Epithelial cell of proximal tubule (primary cell): Measurements from ENCODE around the gene PRR20G. TPM values are rescaled to one million over a fixed set of nuclear protein-coding genes. Genes with fewer than 3 reads are reported as not detected.

ENCODE experiments used
- DNase-seq: peaks from one replicate; pipeline ENCODE4 v3.0.0-alpha.2; 2011; ENCODE audit warnings: low read depth
- H3K4me3 ChIP-seq: 2 replicates; pipeline ENCODE4 v1.5.1; 2011; ENCODE audit warnings: low read depth, mild to moderate bottlenecking, low read length
- total RNA-seq: library from RNA; depleted of rRNA; stranded (reverse); fragments of >200 nt; gene quantifications from 2 replicates; pipeline ENCODE4 v1.2.3, GENCODE V29; 2015
- TF ChIP-seq, protein P1 (sequence below): conservative IDR thresholded peaks from 2 replicates; pipeline ENCODE4 v1.5.1; 2012; ENCODE audit warnings: low read depth, mild to moderate bottlenecking, low read length

Gene PRR20G
- total RNA-seq, 1 donor from 2014 or later = not detected

DNA sequence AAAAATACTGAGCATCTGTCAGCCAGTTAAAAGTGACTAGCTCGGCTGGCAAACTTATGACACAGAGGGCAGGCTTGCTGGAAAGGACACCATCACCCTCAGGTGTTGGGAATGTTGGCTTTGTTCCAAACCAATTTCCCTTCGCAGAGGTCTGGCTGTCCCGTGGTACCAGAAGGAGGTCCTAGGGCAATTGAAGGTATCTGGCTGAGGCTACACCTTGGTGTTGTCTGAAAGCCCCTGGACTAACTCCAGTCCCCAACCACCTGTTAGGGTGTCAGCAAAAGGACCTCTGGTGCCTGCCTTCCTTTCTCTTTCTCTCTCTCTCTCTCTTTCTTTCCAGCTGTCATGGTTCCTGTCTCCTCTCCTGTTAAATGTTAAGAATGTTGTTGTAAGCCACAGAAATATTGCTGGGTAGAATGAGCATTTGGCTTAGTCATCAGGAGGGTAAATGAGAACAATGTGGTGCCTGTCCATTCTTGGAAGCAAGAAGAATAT, 12.5 kb downstream of the PRR20G start:
- H3K4me3 ChIP-seq = no peak overlapping the region
- peak; percentile 90 for DNase-seq
- TF ChIP-seq, protein P1, sequence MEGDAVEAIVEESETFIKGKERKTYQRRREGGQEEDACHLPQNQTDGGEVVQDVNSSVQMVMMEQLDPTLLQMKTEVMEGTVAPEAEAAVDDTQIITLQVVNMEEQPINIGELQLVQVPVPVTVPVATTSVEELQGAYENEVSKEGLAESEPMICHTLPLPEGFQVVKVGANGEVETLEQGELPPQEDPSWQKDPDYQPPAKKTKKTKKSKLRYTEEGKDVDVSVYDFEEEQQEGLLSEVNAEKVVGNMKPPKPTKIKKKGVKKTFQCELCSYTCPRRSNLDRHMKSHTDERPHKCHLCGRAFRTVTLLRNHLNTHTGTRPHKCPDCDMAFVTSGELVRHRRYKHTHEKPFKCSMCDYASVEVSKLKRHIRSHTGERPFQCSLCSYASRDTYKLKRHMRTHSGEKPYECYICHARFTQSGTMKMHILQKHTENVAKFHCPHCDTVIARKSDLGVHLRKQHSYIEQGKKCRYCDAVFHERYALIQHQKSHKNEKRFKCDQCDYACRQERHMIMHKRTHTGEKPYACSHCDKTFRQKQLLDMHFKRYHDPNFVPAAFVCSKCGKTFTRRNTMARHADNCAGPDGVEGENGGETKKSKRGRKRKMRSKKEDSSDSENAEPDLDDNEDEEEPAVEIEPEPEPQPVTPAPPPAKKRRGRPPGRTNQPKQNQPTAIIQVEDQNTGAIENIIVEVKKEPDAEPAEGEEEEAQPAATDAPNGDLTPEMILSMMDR = no peak

DNA sequence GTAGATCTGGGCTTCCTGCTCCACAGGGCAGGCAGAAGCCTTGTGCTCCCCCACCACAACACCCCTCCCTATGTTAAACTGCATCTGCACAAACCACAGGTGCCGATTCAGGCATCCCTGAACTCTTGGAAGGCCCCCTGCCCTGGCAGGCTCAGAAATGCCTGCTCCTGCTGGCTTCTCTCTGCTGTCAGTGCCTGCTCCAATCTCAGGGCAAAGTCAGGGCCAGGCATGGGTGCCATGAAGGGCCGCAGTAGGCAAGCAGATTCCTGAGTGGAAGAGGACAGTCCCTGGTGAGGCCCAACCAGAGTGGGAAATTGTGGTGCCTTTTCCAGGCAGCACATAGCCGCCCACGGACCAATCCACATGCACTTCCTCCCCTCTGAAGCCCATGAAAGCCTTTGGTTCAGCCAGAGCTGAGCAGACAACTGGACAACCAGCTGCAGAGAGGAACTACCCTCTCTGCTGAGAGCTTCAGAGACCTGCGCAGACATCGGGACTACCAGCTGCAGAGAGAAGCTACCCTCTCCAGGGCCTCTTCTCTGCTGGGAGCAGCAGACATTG, 13.6 kb downstream of the PRR20G start:
- H3K4me3 ChIP-seq = no peak overlapping the region
- TF ChIP-seq, protein P1 = no peak

DNA sequence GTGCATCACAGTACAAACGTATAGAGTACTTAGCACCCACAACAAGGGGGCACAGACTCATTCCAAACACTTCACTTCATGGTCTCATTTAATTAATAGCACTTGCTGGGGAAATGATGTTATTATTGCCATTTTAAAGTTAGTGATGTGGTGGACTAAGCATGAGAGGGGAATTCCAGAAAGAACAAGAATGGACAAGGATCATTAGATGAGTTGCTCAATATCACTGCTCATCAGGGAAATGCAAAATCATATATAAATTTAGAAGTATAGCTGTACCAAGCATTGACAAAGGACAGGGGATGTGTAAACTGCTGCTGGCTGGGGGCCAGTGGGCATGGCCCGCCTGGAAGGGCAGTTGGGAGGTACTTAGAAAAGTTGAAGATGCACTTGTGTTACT, 14.6 kb downstream of the PRR20G start:
- H3K4me3 ChIP-seq = no peak overlapping the region
- no peak for DNase-seq
- TF ChIP-seq, protein P1 = no peak

More for the DNA sequence above, 13.6 kb downstream of the PRR20G start:
- no peak for DNase-seq

DNA sequence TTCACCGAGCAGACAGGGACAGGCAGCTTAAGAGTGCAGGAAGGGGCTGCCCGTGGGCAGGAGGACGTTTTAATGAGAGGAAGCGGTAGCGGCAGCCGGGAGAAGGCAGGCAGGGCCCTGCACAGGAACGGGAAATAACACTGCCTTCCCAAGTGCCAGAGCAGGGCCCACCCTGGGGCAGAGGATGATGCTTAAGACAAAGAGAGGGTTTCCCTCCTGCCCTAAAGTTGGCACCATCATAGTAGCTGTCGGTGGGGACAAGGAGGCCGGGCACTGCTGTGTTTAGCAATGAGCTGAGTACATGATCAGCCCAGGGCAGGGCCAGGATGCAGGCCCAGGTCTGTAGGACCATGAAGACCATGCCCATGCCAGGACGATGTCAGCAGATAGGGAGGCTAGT, 21.7 kb downstream of the PRR20G start:
- TF ChIP-seq, protein P1 = no peak
- DNase-seq = no peak
- H3K4me3 ChIP-seq = no peak overlapping the region

DNA sequence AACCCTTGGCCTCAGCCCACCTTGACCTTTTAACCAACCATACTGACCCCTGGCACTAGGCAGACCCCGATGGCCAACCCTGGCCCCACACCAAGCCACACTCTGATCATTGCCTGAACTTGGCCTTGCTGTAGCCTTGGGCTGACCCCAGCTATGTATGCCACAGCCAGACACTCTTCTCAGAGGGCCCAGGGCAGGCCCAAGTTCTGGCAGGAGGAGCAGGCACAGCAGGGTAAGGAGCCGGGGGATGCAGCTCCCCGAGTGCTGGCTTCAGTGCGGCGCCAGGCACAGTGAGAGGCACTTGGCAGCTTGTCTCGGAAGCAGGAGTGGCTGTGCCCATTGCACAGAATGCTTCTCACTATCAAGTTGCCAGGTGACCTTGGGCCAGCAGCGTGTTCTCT, 22.3 kb downstream of the PRR20G start:
- DNase-seq = no peak
- no peak overlapping the region for H3K4me3 ChIP-seq
- TF ChIP-seq, protein P1 = no peak

DNA sequence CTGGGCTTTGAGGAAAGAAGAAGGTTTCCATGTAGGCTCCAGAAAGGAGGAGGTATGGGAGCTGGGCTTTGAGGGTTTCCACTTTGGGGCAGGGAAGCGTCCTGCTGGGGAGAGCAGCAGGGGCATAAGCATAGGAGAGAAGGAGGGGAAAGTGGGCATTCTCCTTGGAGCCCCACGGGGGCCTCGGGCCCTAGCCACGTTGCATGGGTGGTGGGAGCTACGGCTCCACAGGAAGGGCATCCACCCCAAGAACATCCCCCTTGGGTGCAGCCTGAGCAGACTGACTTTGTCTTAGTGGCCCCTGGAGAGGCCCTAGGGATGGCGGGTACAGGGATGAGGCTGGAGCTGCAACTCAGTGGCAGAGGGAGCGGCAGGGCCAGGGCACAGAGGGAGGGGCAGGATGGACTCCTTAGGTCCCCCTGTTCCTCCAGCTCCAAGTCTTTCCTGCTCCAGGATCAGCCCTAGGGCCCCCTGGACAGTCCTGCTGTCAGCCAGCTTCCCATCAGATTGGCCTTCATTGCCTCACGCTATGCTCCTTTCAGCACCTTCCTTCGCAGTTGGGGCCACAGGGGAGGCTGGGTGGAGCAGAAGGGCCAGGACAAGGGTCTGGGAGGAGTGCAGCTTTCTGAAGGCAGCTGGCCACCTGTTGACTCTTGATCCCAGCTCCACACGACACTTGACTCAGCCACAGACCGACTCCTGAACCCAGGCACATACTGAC, 22.9 kb downstream of the PRR20G start:
- TF ChIP-seq, protein P1 = no peak
- no peak for DNase-seq

More for the DNA sequence above, 22.9 kb downstream of the PRR20G start:
- no peak overlapping the region for H3K4me3 ChIP-seq
